ENCODE data around the gene MYL10. TPM values are rescaled to one million over a fixed set of nuclear protein-coding genes. Genes with fewer than 3 reads are reported as not detected.

The MYL10 gene
- total RNA-seq, 1 experiment from 2014 or later = not detected

DNA sequence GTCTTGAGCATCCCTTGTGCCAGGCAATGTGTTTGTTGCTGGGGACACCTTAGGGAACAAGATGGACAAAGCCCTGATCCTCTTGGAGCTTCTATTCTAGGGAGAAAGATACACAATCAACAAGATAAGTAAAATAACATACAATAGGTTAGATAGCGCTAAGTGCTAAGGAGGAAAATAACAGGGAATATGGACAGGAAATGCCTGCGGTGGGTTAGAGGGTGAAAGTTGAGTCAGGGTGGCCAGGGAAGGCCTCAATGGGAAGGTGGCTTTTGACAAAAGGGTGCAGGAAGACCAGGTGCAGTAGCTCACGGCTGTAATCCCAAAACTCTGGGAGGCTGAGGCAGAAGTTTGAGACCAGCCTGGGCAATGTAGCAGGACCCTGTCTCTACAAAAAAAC lies 38.3 kb upstream of the MYL10 start:
- BruUV-seq (replicated peaks) = no TSS peak
- ChIA-PET CTCF (no interaction called here), POLR2A (no interaction called here), RAD21 (ENCODE audit: low non-redundant PET in 1 of 2, low total read pairs in 2 of 2, uncharacterized antibody in 2 of 2, unreplicated experiment in 2 of 2) (no interaction called here)
- H3K79me2 ChIP-seq (ENCODE audit: insufficient read depth, low read length) = no peaks in the 10 kb centered on the region
- H3K36me3 ChIP-seq (ENCODE audit: control insufficient read depth in 1 of 2, insufficient read depth in 2 of 2, low read length in 2 of 2) = no peaks in the 10 kb centered on the region
- DNase-seq (ENCODE audit: low read depth, low spot score) (no peak), ATAC-seq (no peak)
- H3K4me1 ChIP-seq (ENCODE audit: control insufficient read depth in 1 of 2, insufficient read depth in 2 of 2, low read length in 2 of 2) = no peaks in the 10 kb centered on the region
- no peak overlapping the region for H3K4me3 ChIP-seq (replicated peaks in 1 of 2; ENCODE audit: low read depth in 1 of 2, low read length in 2 of 2)
- H4K20me1 ChIP-seq (ENCODE audit: insufficient read depth) = no peaks in the 10 kb centered on the region
- H3K9ac ChIP-seq (ENCODE audit: low read length) = no peak overlapping the region
- H2AFZ ChIP-seq (ENCODE audit: low read depth, low read length, poor library complexity, severe bottlenecking) = no peak overlapping the region
- H3K4me2 ChIP-seq (ENCODE audit: low read length) = no peak overlapping the region
- H3K27me3 ChIP-seq (ENCODE audit: insufficient read depth, low read length) = no peaks in the 10 kb centered on the region
- H3K9me2 ChIP-seq (ENCODE audit: insufficient read depth) = no peaks in the 10 kb centered on the region
- H3K27ac ChIP-seq (ENCODE audit: low read depth, low read length) = no peak overlapping the region
- intact Hi-C loops (cut with micrococcal nuclease) = no loop called here
- no peak for TF ChIP-seq YY1 (IDR thresholded peaks at IDR 0.05; ENCODE audit: extremely low read depth, insufficient replicate concordance, low read depth, low read length)
- no peak for TF ChIP-seq FOSL1 (IDR thresholded peaks at IDR 0.05; ENCODE audit: low read depth)
- no peak for TF ChIP-seq ZNF274 (IDR thresholded peaks at IDR 0.05; ENCODE audit: low read depth, low read length)
- no peak for TF ChIP-seq ZBTB33 (IDR thresholded peaks at IDR 0.05; ENCODE audit: extremely low read depth, insufficient replicate concordance, low read length)
- no peak for TF ChIP-seq POLR2A (IDR thresholded peaks at IDR 0.05; ENCODE audit: borderline replicate concordance, extremely low read depth, insufficient read depth, insufficient read length)
- no peak for TF ChIP-seq CTCF (IDR thresholded peaks at IDR 0.05 in 2 of 3, conservative IDR thresholded peaks at IDR 0.05 in 1 of 3; ENCODE audit: borderline replicate concordance in 1 of 3, insufficient read depth in 1 of 3, low read depth in 2 of 3, low read length in 2 of 3)
- TF ChIP-seq RAD21 (IDR thresholded peaks at IDR 0.05; ENCODE audit: low read depth) = no peak
- no peak for TF ChIP-seq ATF3 (IDR thresholded peaks at IDR 0.05)
- TF ChIP-seq, protein P1, sequence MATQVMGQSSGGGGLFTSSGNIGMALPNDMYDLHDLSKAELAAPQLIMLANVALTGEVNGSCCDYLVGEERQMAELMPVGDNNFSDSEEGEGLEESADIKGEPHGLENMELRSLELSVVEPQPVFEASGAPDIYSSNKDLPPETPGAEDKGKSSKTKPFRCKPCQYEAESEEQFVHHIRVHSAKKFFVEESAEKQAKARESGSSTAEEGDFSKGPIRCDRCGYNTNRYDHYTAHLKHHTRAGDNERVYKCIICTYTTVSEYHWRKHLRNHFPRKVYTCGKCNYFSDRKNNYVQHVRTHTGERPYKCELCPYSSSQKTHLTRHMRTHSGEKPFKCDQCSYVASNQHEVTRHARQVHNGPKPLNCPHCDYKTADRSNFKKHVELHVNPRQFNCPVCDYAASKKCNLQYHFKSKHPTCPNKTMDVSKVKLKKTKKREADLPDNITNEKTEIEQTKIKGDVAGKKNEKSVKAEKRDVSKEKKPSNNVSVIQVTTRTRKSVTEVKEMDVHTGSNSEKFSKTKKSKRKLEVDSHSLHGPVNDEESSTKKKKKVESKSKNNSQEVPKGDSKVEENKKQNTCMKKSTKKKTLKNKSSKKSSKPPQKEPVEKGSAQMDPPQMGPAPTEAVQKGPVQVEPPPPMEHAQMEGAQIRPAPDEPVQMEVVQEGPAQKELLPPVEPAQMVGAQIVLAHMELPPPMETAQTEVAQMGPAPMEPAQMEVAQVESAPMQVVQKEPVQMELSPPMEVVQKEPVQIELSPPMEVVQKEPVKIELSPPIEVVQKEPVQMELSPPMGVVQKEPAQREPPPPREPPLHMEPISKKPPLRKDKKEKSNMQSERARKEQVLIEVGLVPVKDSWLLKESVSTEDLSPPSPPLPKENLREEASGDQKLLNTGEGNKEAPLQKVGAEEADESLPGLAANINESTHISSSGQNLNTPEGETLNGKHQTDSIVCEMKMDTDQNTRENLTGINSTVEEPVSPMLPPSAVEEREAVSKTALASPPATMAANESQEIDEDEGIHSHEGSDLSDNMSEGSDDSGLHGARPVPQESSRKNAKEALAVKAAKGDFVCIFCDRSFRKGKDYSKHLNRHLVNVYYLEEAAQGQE (IDR thresholded peaks at IDR 0.05; ENCODE audit: low read depth) = no peak
- TF ChIP-seq SP1 (IDR thresholded peaks at IDR 0.05; ENCODE audit: low read depth) = no peak
- no peak for TF ChIP-seq JUND (IDR thresholded peaks at IDR 0.05)
- no peak for TF ChIP-seq EZH2 (IDR thresholded peaks at IDR 0.05)
- TF ChIP-seq ELF1 (IDR thresholded peaks at IDR 0.05; ENCODE audit: borderline replicate concordance, low read depth) = no peak
- no peaks in the 10 kb centered on the region for H3K9me3 ChIP-seq (ENCODE audit: control insufficient read depth in 1 of 2, insufficient read depth in 1 of 2, low read depth in 1 of 2, low read length in 2 of 2)
